Suprapubic skin (tissue), 4 donors: ENCODE measurements around the gene STEAP4. TPM values are rescaled to one million over a fixed set of nuclear protein-coding genes. Genes with fewer than 3 reads are reported as not detected.

ENCODE experiments used
- DNase-seq, 2 donors: peaks; one replicate each; pipeline ENCODE4 v3.0.0-alpha.2; 2019; ENCODE audit warnings: low spot score in 2 of 2
- H3K27ac ChIP-seq: fragments of 200-600 bp; sonication (generic); one replicate; pipeline ENCODE4 v1.5.1; 2019
- H3K27me3 ChIP-seq: fragments of 200-600 bp; sonication (generic); one replicate; pipeline ENCODE4 v1.5.1; 2019
- H3K36me3 ChIP-seq: fragments of 200-600 bp; sonication (generic); one replicate; pipeline ENCODE4 v1.5.1; 2019
- H3K4me1 ChIP-seq: fragments of 200-600 bp; sonication (generic); one replicate; pipeline ENCODE4 v1.5.1; 2019
- H3K4me3 ChIP-seq: fragments of 200-600 bp; sonication (generic); one replicate; pipeline ENCODE4 v1.5.1; 2019; ENCODE audit warnings: mild to moderate bottlenecking
- H3K9me3 ChIP-seq: fragments of 200-600 bp; sonication (generic); one replicate; pipeline ENCODE4 v1.5.1; 2019
- EP300 ChIP-seq: sonication (generic); formaldehyde crosslinking; IDR thresholded peaks from one replicate; pipeline ENCODE4 v1.6.1; 2017; ENCODE audit warnings: antibody characterized with exemption
- POLR2A ChIP-seq, 2 donors: fragments of 450-650 bp; IDR thresholded peaks; one replicate each; pipeline ENCODE4 v1.6.1; 2017; ENCODE audit warnings: antibody characterized with exemption in 2 of 2, mild to moderate bottlenecking in 2 of 2, moderate library complexity in 2 of 2
- POLR2AphosphoS5 ChIP-seq, 3 donors: sonication (generic); formaldehyde crosslinking; IDR thresholded peaks; one replicate each; pipeline ENCODE4 v1.6.1; 2017; ENCODE audit warnings: antibody characterized with exemption in 3 of 3
- WGBS: methylation state at CpG from one replicate; pipeline ENCODE4 v1.1.5; 2018; 5-methylcytosine and 5-hydroxymethylcytosine counted together
- total RNA-seq, 4 donors: library from RNA; depleted of rRNA; stranded (reverse); fragments of >200 nt; gene quantifications; one replicate each; pipeline ENCODE4 v1.1.0, GENCODE V29; 2016
- TF ChIP-seq, protein P1 (sequence below), 2 donors: fragments of 200-600 bp in 1 of 2; fragments of 450-650 bp in 1 of 2; sonication (generic) in 1 of 2; IDR thresholded peaks; one replicate each; pipeline ENCODE4 v1.5.1; 2016 to 2019; ENCODE audit warnings: antibody characterized with exemption in 2 of 2, mild to moderate bottlenecking in 1 of 2, moderate library complexity in 1 of 2

STEAP4 gene
- total RNA-seq, 4 donors from 2014 or later, result 19.3 to 33.0 (median 24.2) TPM

- Histone ChIP-seq H3K9me3 (no peaks in the 10 kb centered on the region), H3K27ac (no peak overlapping the region), H3K36me3 (no peaks in the 10 kb centered on the region), H3K4me3 (no peak overlapping the region), H3K4me1 (no peaks in the 10 kb centered on the region), H3K27me3 (no peaks in the 10 kb centered on the region)
- TF ChIP-seq EP300, result no peak
- no peak for TF ChIP-seq POLR2A (IDR thresholded peaks at IDR 0.05)
- TF ChIP-seq POLR2AphosphoS5 (IDR thresholded peaks at IDR 0.05), result no peak
- TF ChIP-seq, protein P1, sequence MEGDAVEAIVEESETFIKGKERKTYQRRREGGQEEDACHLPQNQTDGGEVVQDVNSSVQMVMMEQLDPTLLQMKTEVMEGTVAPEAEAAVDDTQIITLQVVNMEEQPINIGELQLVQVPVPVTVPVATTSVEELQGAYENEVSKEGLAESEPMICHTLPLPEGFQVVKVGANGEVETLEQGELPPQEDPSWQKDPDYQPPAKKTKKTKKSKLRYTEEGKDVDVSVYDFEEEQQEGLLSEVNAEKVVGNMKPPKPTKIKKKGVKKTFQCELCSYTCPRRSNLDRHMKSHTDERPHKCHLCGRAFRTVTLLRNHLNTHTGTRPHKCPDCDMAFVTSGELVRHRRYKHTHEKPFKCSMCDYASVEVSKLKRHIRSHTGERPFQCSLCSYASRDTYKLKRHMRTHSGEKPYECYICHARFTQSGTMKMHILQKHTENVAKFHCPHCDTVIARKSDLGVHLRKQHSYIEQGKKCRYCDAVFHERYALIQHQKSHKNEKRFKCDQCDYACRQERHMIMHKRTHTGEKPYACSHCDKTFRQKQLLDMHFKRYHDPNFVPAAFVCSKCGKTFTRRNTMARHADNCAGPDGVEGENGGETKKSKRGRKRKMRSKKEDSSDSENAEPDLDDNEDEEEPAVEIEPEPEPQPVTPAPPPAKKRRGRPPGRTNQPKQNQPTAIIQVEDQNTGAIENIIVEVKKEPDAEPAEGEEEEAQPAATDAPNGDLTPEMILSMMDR (IDR thresholded peaks at IDR 0.05), result no peak
- 79% methylated on average over 5 of the region's 5 CpGs for WGBS
- DNase-seq, result no peak
Observed at GRCh38 chr7:88230646-88231045, 76.0 kb downstream of the STEAP4 start.

- H3K36me3 ChIP-seq, result no peaks in the 10 kb centered on the region
- H3K4me3 ChIP-seq, result no peak overlapping the region
- no peak for DNase-seq
- H3K27ac ChIP-seq, result no peak overlapping the region
- 95% methylated on average over 4 of the region's 4 CpGs for WGBS
- H3K4me1 ChIP-seq, result no peaks in the 10 kb centered on the region
- TF ChIP-seq POLR2A (IDR thresholded peaks at IDR 0.05), result no peak
- no peak for TF ChIP-seq POLR2AphosphoS5 (IDR thresholded peaks at IDR 0.05)
- TF ChIP-seq, protein P1 (IDR thresholded peaks at IDR 0.05), result no peak
- no peak for TF ChIP-seq EP300
- H3K27me3 ChIP-seq, result no peaks in the 10 kb centered on the region
- no peaks in the 10 kb centered on the region for H3K9me3 ChIP-seq
Observed at GRCh38 chr7:88229302-88229995, 77.2 kb downstream of the STEAP4 start.

DNA sequence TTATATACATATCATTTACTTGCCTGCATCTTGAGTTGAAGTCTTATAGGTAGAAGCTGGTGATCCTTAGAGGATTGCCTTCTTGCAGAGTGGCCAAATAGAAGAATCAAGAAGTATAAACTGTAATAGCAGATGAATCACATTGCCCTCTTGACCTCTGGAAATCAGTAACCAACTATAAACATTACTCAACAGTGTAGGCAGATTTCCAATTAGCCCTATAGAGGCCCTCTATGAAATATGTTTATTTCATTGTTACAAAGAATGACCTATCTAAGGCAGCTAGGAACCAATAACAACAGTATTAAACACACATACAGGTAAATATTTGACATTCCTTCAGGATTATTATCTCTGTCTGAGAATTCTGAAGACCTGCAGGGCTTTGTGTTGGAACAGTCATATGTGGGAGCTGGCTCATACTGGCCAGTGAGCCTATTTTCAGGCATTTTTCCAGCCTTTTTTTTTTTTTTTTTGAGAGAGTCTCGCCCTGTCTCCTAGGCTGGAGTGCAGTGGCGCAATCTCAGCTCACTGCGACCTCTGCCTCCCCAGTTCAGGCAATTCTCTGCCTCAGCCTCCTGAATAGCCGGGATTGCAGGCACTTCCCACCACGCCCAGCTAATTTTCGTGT is 79.7 kb downstream of the STEAP4 start:
- H3K9me3 ChIP-seq, result no peaks in the 10 kb centered on the region
- no peaks in the 10 kb centered on the region for H3K36me3 ChIP-seq
- H3K4me3 ChIP-seq, result no peak overlapping the region
- DNase-seq, result no peak
- 86% methylated on average over 6 of the region's 6 CpGs for WGBS
- TF ChIP-seq EP300, result no peak
- TF ChIP-seq POLR2AphosphoS5 (IDR thresholded peaks at IDR 0.05), result no peak
- TF ChIP-seq POLR2A (IDR thresholded peaks at IDR 0.05), result no peak
- TF ChIP-seq, protein P1 (IDR thresholded peaks at IDR 0.05), result no peak
- H3K27ac ChIP-seq, result no peak overlapping the region
- H3K4me1 ChIP-seq, result no peaks in the 10 kb centered on the region
- H3K27me3 ChIP-seq, result no peaks in the 10 kb centered on the region

DNA sequence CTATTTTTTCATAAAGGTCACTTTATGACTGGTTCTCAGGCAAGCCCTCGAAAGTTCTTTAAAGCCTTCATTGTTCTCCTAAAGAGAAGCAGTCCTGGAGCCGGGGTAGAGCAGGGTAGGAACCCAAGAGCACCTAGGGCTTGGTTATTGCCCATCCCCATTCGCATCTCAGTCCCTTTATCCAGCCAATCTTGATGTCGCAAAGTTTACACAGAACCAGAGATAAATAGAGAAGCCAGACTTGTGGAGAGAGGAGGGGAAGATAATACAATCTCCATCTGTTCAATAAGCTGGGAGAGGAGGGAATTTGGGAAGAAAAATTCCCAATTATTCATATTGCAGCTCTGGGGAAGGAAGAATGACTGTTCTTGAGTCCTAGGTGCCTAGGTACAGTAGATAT is 80.5 kb downstream of the STEAP4 start:
- H3K27me3 ChIP-seq, result no peaks in the 10 kb centered on the region
- no peak for DNase-seq
- TF ChIP-seq, protein P1 (IDR thresholded peaks at IDR 0.05), result no peak
- TF ChIP-seq EP300, result no peak
- TF ChIP-seq POLR2AphosphoS5 (IDR thresholded peaks at IDR 0.05), result no peak
- no peak for TF ChIP-seq POLR2A (IDR thresholded peaks at IDR 0.05)
- H3K4me3 ChIP-seq, result no peak overlapping the region
- H3K27ac ChIP-seq, result no peak overlapping the region
- H3K36me3 ChIP-seq, result no peaks in the 10 kb centered on the region
- no peaks in the 10 kb centered on the region for H3K4me1 ChIP-seq
- no peaks in the 10 kb centered on the region for H3K9me3 ChIP-seq
- 96% methylated on average over 4 of the region's 4 CpGs for WGBS

DNA sequence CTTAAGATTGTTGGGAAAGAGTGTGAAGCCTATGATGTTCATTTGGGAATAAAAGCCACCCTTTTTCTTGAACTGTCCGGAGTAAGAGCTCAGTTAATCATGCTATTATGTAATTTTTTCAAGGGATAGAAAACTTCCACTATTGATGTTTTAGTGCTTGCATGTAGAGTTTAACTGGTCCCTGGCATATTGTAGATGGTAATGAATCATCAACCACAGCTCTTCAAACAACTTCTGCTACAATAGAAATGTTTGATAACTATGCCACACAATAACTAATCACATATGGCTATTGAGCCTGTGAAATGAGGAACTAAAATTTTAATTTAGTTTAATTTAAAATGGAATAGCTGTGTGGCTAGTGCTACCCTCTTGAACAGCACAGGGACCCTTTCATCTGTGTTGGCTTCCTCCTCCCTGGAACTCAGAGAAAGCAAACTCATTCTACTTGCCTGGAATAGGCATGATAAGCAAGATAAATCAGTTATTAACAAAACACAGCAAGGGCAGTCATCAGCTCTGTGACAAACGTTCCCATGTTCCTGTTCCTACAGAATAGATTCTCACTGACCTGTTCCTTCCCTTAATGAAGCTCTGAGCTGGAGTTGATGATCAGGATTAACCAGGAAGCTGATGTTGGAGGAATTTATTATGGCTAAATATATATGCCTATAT is 82.0 kb downstream of the STEAP4 start:
- no peaks in the 10 kb centered on the region for H3K9me3 ChIP-seq
- TF ChIP-seq, protein P1 (IDR thresholded peaks at IDR 0.05), result no peak
- TF ChIP-seq POLR2AphosphoS5 (IDR thresholded peaks at IDR 0.05) (no peak), POLR2A (IDR thresholded peaks at IDR 0.05) (no peak)
- H3K36me3 ChIP-seq, result no peaks in the 10 kb centered on the region
- no peak overlapping the region for H3K27ac ChIP-seq
- peaks cover 5% of the 10 kb centered on the region for H3K4me1 ChIP-seq
- no peak overlapping the region for H3K4me3 ChIP-seq
- H3K27me3 ChIP-seq, result no peaks in the 10 kb centered on the region
- WGBS, result 47% methylated on average over 2 of the region's 2 CpGs
- DNase-seq, result no peak
